WI38 (cell line): ENCODE results near the gene TSC2.

Experiments
- H3K4me3 ChIP-seq: 2 replicates; pipeline ENCODE4 v1.5.1; 2011; ENCODE audit warnings: low read depth, mild to moderate bottlenecking, control low read depth, low read length
- TF ChIP-seq, protein P1 (sequence below): IDR thresholded peaks from 2 replicates; pipeline ENCODE4 v1.5.1; 2012; ENCODE audit warnings: low read depth, mild to moderate bottlenecking, control low read depth, low read length

The TSC2 gene

DNA sequence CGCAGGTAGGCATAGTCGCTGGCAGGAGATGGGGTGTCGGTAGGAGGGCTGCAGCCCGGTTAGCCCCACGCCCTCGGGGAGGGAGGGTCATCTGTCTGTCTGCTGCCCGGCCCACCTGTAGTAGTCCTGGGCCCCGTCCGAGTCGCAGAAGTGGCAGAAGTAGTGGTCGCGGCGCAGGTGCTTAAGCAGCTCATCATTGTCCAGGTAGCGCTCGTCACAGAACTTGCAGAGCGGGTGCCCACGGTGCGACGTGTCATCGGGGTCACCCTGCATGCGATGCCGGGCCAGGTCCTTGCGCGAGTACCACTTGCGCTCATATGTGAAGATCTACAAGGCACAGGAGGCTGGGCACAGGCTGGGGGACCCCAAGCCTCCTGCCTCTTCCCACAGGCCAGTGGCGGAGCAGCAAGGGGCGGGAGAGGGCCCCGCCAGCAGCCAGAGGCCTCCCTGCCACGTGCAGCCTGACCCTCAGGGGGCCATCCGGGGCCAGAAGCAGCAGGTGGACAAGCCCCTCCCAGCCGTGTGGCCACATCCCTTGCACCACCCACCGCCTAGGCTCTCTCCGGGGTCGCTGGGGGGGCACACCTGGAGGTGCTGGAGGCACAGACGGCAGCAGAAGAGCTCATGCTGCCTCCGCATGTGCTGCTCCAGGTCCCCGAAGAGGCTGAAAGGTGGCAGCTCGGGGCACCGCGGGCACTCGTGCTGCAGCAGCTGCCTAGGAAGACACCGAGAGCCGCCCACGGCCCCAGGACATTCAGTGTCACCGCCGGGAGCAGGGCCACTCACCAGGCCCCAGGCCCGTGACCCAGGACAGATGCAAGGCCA lies 45.2 kb upstream of the TSC2 start:
- no peak overlapping the region for H3K4me3 ChIP-seq
- TF ChIP-seq, protein P1, sequence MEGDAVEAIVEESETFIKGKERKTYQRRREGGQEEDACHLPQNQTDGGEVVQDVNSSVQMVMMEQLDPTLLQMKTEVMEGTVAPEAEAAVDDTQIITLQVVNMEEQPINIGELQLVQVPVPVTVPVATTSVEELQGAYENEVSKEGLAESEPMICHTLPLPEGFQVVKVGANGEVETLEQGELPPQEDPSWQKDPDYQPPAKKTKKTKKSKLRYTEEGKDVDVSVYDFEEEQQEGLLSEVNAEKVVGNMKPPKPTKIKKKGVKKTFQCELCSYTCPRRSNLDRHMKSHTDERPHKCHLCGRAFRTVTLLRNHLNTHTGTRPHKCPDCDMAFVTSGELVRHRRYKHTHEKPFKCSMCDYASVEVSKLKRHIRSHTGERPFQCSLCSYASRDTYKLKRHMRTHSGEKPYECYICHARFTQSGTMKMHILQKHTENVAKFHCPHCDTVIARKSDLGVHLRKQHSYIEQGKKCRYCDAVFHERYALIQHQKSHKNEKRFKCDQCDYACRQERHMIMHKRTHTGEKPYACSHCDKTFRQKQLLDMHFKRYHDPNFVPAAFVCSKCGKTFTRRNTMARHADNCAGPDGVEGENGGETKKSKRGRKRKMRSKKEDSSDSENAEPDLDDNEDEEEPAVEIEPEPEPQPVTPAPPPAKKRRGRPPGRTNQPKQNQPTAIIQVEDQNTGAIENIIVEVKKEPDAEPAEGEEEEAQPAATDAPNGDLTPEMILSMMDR, result no peak

DNA sequence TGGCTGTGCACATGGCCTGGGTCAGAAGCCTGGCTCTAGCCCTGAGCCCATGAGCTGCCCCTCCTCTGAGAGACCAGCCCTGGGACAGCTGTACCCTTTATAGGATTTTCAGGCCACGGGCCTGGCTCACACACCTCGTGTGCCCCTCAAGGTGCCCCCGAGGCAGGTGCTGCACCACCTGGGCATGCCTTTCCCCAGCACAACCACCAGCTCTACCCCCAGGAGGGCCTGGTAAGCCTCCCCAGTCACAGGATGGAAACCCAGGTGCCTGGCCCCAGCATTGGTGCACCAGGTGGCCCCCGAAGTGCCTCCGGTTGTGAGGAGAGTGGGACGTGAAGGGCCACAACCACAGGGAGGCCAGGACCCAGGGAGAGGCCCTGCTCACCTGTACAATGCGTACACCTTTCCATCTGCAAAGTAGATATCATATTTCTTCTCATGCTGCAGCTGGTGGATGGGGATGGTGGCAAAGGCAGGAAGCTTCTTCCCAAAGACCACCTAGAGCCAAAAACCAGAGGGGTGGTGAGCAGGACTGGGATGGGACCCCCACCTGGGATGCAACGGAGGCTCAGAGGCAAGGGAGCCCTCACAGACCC lies 44.5 kb upstream of the TSC2 start:
- TF ChIP-seq, protein P1, result no peak
- no peak overlapping the region for H3K4me3 ChIP-seq

DNA sequence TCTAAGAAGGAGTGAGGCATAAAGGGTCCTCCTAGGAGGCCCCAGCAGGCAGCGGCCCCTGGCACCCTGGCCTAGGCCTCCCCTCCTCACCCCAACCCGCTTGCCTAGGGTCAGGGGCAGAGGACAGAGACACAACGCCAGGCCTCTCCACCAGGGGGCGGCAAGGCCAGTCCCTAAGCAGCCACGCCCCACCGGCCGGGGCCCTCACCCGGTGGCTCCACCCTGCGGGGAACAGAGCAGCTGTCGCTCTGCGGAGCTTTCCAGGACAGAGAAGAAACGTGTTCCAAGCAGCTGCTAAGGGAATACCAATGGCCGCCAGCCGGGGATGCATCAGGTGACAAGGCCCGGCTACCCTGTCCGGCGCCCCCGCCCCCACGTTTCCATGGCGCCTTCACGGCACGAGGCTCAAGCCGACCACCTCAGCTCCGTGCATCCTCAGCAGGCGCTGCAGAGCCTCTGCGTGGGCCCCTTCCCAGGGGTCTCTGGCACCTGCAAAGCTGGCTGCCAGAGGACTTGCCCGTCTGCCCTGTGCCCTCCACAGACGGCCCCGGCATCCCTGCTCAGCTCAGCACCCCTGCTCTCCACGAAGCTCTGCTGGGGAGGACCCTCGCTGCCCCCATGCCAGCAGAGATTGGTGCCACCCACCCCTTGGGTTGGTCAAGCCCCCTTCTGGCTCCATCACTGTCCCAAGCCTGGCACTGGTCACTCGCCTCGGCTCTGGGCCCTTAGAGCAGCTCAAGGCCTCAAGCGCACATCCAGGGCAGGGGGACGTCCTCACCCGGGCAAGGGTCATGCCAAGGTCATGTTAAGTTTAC lies 43.8 kb upstream of the TSC2 start:
- TF ChIP-seq, protein P1, result peak; percentile 97
- 0 out of 2 replicates have a peak overlapping the region, but pooled peaks have one; percentile 8 for H3K4me3 ChIP-seq

DNA sequence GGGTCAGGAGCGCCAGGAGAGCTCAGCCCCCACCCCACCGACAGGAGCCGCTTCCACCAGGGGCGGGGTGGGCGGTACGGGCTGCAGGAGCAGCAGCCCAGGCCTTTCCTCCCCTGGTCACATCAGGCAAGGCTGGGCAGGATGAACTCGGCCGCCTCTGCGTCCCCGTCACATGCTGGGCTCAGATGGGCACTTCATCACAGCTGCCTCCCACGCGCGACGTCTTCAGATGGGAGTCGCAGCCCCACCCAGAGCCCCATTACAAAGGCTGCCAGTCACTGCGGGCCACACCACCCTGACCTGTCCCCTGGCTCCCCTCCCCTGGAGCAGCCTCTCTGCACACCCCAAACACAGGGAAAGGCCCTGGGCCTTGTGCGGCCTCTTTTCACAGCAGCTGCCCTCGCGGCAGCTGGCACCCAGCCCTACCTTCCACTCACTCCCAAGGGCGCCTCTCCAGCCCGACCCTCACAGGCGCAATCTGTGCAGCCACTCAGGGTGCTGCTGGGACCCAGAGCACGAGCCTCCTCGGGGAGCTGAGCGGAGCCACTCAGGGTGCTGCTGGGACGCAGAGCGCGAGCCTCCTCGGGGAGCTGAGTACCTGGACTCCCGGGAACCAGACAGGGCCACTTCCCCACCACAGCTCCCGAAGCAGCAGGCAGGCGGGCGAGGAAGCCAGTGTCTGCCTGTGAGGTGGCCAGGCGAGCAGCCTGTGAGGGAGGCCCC lies 42.8 kb upstream of the TSC2 start:
- TF ChIP-seq, protein P1, result no peak
- H3K4me3 ChIP-seq, result no peak overlapping the region

DNA sequence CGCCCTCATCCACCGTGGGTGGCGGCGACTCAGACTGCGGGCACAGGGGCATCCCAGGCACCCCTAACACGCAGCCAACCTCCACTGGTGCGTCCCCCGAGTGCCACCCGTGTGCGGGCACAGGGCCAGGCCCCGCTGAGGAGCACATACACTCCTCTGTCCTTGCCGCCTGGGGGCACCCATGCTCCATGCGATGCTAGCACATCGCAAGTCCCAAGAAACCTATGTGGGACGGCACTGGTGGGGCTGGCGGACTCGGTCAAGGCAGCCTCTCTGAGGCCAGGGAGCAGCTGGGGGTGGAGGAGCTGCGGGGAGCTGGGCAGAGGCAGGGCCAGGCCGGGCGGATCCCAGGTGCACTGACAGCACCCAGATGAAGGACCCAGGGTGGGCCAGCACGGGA lies 42.1 kb upstream of the TSC2 start:
- no peak overlapping the region for H3K4me3 ChIP-seq
- TF ChIP-seq, protein P1, result no peak

DNA sequence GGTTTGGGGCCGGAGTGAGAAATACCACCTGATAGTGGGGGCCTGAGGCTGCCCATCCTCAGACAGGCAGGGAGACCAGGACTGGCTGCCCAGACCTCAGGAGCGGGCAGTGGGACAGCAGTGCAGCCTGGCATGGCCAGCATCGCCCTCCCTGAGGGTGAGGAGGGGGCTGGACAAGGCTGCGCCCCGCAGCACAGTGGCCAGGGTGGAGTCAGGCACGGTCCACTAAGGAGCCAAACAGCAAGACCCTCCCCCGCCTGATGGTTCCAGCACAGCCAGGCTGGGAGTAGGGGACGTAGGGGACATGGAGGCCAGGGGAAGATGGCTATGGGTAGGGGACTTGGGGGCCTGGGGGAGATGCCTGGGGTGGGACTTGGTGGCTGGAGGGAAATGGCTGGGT lies 41.5 kb upstream of the TSC2 start:
- TF ChIP-seq, protein P1, result no peak
- no peak overlapping the region for H3K4me3 ChIP-seq
